T-helper 1 cell treated with Interleukin-12 subunit alpha and Interleukin-12 subunit beta and Interleukin-4 antibody, amounts not matched to agents 30 ng/mL and 1 ng/mL, for 36 hours (primary cell): ENCODE data around the gene AEBP1. TPM values are rescaled to one million over a fixed set of nuclear protein-coding genes. Genes with fewer than 3 reads are reported as not detected.

Source experiments
- intact Hi-C: fragments of 100-400 bp; cut with micrococcal nuclease; formaldehyde crosslinking; loops from one replicate; pipeline ENCODE4 v1.15.1; 2024
- total RNA-seq: library from RNA; stranded (reverse); gene quantifications from 2 replicates; pipeline ENCODE4 v1.2.3, GENCODE V29; 2022

The AEBP1 gene
- total RNA-seq, 1 donor from 2014 or later = 6.1 TPM

GRCh38 chr7:44102846-44103565 lies 1.1 kb upstream of the AEBP1 start:
- intact Hi-C loops = no loop called here

GRCh38 chr7:44103566-44103922 lies 601 bp upstream of the AEBP1 start:
- intact Hi-C loops = no loop called here

- intact Hi-C loops = loop anchor here (1.0 kb wide), 1 partner anchor 18 kb away; the partner anchor contains the start of gene POLD2
These were observed 971 bp downstream of the AEBP1 start for GRCh38 chr7:44104860-44105771.

GRCh38 chr7:44105832-44106231 lies 1.7 kb downstream of the AEBP1 start:
- intact Hi-C loops = no loop called here

GRCh38 chr7:44106311-44107065 lies 2.3 kb downstream of the AEBP1 start:
- intact Hi-C loops = no loop called here

- intact Hi-C loops = no loop called here
These were observed 3.2 kb downstream of the AEBP1 start for GRCh38 chr7:44107116-44107960.

- intact Hi-C loops = no loop called here
These were observed 4.0 kb downstream of the AEBP1 start for GRCh38 chr7:44107961-44108767.

- intact Hi-C loops = no loop called here
These were observed 4.9 kb downstream of the AEBP1 start for GRCh38 chr7:44108768-44109750.

GRCh38 chr7:44109991-44110390 lies 5.8 kb downstream of the AEBP1 start:
- intact Hi-C loops = no loop called here

- intact Hi-C loops = no loop called here
These were observed 6.8 kb downstream of the AEBP1 start for GRCh38 chr7:44110719-44111635.

GRCh38 chr7:44111761-44112160 lies 7.6 kb downstream of the AEBP1 start:
- intact Hi-C loops = no loop called here

GRCh38 chr7:44112231-44112996 lies 8.3 kb downstream of the AEBP1 start:
- intact Hi-C loops = no loop called here

GRCh38 chr7:44112997-44113763 lies 9.0 kb downstream of the AEBP1 start:
- intact Hi-C loops = no loop called here

GRCh38 chr7:44113764-44114354 lies 9.7 kb downstream of the AEBP1 start:
- intact Hi-C loops = no loop called here

GRCh38 chr7:44114586-44115310 lies 10.6 kb downstream of the AEBP1 start:
- intact Hi-C loops = no loop called here
